A673 (cell line): ENCODE results near the gene RHBG. TPM values are rescaled to one million over a fixed set of nuclear protein-coding genes. Genes with fewer than 3 reads are reported as not detected.

Source experiments
- BruUV-seq: library from RNA; stranded (reverse); fragments of 400-500 nt; replicated peaks from 2 replicates; lab custom pipeline; 2021; lab: Mats Ljungman, UMichigan
- CTCF ChIA-PET: fragments of 300-600 bp; sonication (Branson Sonifier 250); formaldehyde crosslinking; loops from one replicate; lab custom pipeline; 2022; ENCODE audit warnings: antibody characterized with exemption; lab: Charles Lee
- POLR2A ChIA-PET: fragments of 300-600 bp; sonication (Branson Sonifier 250); formaldehyde crosslinking; loops from one replicate; lab custom pipeline; 2022; ENCODE audit warnings: antibody characterized with exemption; ENCODE audit not compliant: low non-redundant PET; lab: Charles Lee
- DNase-seq: peaks from one replicate; pipeline ENCODE4 v3.0.0-alpha.2; 2015; ENCODE audit warnings: low spot score
- H3K27ac ChIP-seq: fragments of 200-600 bp; sonication (generic); 2 replicates; pipeline ENCODE4 v1.5.1; 2016; ENCODE audit warnings: mixed run types, low read depth, mild to moderate bottlenecking, mixed read lengths, antibody characterized with exemption, low read length; ENCODE audit not compliant: poor library complexity, severe bottlenecking
- H3K27me3 ChIP-seq: fragments of 200-600 bp; sonication (generic); replicated peaks from 2 replicates; pipeline ENCODE4 v1.6.1; 2017; ENCODE audit warnings: mixed run types, low read depth, mild to moderate bottlenecking, mixed read lengths, antibody characterized with exemption, low read length; ENCODE audit not compliant: insufficient read depth, poor library complexity
- H3K36me3 ChIP-seq: fragments of 200-600 bp; sonication (generic); 2 replicates; pipeline ENCODE4 v1.6.1; 2016; ENCODE audit warnings: mixed run types, mild to moderate bottlenecking, mixed read lengths, antibody characterized with exemption, low read length; ENCODE audit not compliant: insufficient read depth, poor library complexity, severe bottlenecking
- H3K4me1 ChIP-seq: fragments of 200-600 bp; sonication (generic); 2 replicates; pipeline ENCODE4 v1.6.1; 2017; ENCODE audit warnings: mixed run types, mild to moderate bottlenecking, mixed read lengths, antibody characterized with exemption, low read length; ENCODE audit not compliant: insufficient read depth, poor library complexity, severe bottlenecking
- H3K4me3 ChIP-seq: fragments of 200-600 bp; sonication (generic); 2 replicates; pipeline ENCODE4 v1.5.1; 2016; ENCODE audit warnings: low read depth, mixed run types, mild to moderate bottlenecking, mixed read lengths, low read length; ENCODE audit not compliant: poor library complexity, severe bottlenecking
- H3K9me3 ChIP-seq: fragments of 200-600 bp; sonication (generic); 2 replicates; pipeline ENCODE4 v1.6.1; 2016; ENCODE audit warnings: mixed run types, low read depth, mild to moderate bottlenecking, mixed read lengths, antibody characterized with exemption, low read length; ENCODE audit not compliant: poor library complexity, severe bottlenecking
- CTCF ChIP-seq: fragments of 300-800, 200-600 bp; sonication (generic); conservative IDR thresholded peaks from 2 replicates; pipeline ENCODE4 v1.5.1; 2017; ENCODE audit warnings: low read depth, mild to moderate bottlenecking, antibody characterized with exemption, low read length, moderate library complexity, mixed read lengths
- EZH2 ChIP-seq: fragments of 200-600 bp; sonication (generic); IDR thresholded peaks from 2 replicates; pipeline ENCODE4 v1.6.1; 2017; ENCODE audit warnings: borderline replicate concordance, low read depth, mild to moderate bottlenecking, mixed read lengths, antibody characterized with exemption, low read length; ENCODE audit not compliant: poor library complexity, severe bottlenecking
- intact Hi-C: fragments of 100-400 bp; cut with micrococcal nuclease; formaldehyde crosslinking; loops from one replicate; pipeline ENCODE4 v1.10.0; 2022; ENCODE audit not compliant: unreplicated experiment
- total RNA-seq: library from RNA; stranded (reverse); gene quantifications from 2 replicates; pipeline ENCODE4 v1.2.3, GENCODE V29; 2021

Gene RHBG
- total RNA-seq, 1 experiment from 2014 or later: not detected

- intact Hi-C loops: no loop called here
- Histone ChIP-seq H3K9me3 (no peaks in the 10 kb centered on the region), H3K4me1 (peaks cover 4% of the 10 kb centered on the region), H3K4me3 (no peak overlapping the region), H3K27ac (no peak overlapping the region), H3K36me3 (no peaks in the 10 kb centered on the region), H3K27me3 (no peaks in the 10 kb centered on the region)
- DNase-seq: no peak
- no TSS peak for BruUV-seq
- POLR2A ChIA-PET: no interaction called here
- no peak for TF ChIP-seq EZH2
- TF ChIP-seq CTCF: no peak
- CTCF ChIA-PET: interaction anchor here (0.7 to 1.1 kb wide), 6 partner anchors 14 to 287 kb away, joined by 3 to 5 read pairs (median 4); partner anchors contain the start of gene GLMP
Observed at GRCh38 chr1:156359249-156359648, 9.8 kb upstream of the RHBG start.

GRCh38 chr1:156359973-156360372, 9.0 kb upstream of the RHBG start:
- no peak overlapping the region for H3K27ac ChIP-seq
- TF ChIP-seq CTCF (peak; percentile 56), EZH2 (no peak)
- H3K9me3 ChIP-seq: no peaks in the 10 kb centered on the region
- no peaks in the 10 kb centered on the region for H3K36me3 ChIP-seq
- BruUV-seq: no TSS peak
- peaks cover 4% of the 10 kb centered on the region for H3K4me1 ChIP-seq
- intact Hi-C loops: no loop called here
- ChIA-PET POLR2A (no interaction called here), CTCF (interaction anchor here (1.0 to 1.1 kb wide), 3 partner anchors 26 to 135 kb away, joined by 3 to 4 read pairs (median 3); partner anchors contain the start of gene GLMP)
- peak; percentile 40 for DNase-seq
- H3K27me3 ChIP-seq: no peaks in the 10 kb centered on the region
- no peak overlapping the region for H3K4me3 ChIP-seq

- no peak for DNase-seq
- H3K4me3 ChIP-seq: no peak overlapping the region
- TF ChIP-seq CTCF (no peak), EZH2 (no peak)
- ChIA-PET POLR2A (no interaction called here), CTCF (interaction anchor here (1.2 kb wide), 1 partner anchor 120 kb away, joined by 3 read pairs; no protein-coding TSS in a partner anchor)
- H3K36me3 ChIP-seq: no peaks in the 10 kb centered on the region
- intact Hi-C loops: no loop called here
- peaks cover 4% of the 10 kb centered on the region for H3K4me1 ChIP-seq
- BruUV-seq: no TSS peak
- H3K27ac ChIP-seq: no peak overlapping the region
- H3K9me3 ChIP-seq: no peaks in the 10 kb centered on the region
- no peaks in the 10 kb centered on the region for H3K27me3 ChIP-seq
Observed at GRCh38 chr1:156360534-156360933, 8.5 kb upstream of the RHBG start.
